ENCODE results near the gene KCNH2.
"Not testable (repeated sequence)": the region's sequence is repeated elsewhere in the genome, so short reads cannot be mapped to it uniquely, and the experiment has no call there.

KCNH2 gene

DNA sequence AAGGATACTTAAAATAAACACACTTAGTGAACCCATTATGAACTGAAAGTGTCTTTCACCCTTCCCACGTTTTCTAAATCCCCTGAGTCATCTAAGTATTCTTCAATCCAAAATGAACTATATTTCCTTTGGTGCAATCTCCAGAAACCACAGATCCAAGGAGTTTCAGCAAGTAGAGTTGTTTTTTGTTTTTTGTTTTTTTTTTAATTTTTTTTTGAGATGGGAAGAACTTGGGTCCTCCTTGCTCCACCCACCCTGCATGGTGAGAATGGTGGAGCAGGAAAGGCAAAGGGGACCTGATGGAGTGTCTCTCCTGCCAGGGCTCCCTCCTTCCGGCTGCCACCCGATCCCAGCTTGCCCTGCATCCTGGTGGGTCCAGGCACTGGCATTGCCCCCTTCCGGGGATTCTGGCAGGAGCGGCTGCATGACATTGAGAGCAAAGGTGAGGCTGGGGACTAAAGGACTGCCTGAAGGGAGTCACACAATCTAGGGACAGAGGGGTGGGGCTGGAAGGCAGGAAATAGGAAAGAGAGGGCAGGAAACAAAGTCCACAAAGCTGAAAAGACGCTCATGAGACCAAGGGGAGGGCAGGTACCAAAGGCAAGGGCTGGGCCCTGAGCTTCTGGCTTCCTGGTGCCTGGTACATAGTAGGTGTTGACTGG, 34.0 kb upstream of the KCNH2 start:
- H3K4me3 ChIP-seq (ENCODE audit: low read depth, low read length): no peak overlapping the region
- TF ChIP-seq MYC (IDR thresholded peaks at IDR 0.05; ENCODE audit: low read depth, low read length) (no peak), POLR2A (IDR thresholded peaks at IDR 0.05; ENCODE audit: extremely low read depth, insufficient read length) (no peak)
- TF ChIP-seq, protein P1, sequence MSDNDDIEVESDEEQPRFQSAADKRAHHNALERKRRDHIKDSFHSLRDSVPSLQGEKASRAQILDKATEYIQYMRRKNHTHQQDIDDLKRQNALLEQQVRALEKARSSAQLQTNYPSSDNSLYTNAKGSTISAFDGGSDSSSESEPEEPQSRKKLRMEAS (IDR thresholded peaks at IDR 0.05; ENCODE audit: low read depth, low read length): no peak
- TF ChIP-seq, protein P2, sequence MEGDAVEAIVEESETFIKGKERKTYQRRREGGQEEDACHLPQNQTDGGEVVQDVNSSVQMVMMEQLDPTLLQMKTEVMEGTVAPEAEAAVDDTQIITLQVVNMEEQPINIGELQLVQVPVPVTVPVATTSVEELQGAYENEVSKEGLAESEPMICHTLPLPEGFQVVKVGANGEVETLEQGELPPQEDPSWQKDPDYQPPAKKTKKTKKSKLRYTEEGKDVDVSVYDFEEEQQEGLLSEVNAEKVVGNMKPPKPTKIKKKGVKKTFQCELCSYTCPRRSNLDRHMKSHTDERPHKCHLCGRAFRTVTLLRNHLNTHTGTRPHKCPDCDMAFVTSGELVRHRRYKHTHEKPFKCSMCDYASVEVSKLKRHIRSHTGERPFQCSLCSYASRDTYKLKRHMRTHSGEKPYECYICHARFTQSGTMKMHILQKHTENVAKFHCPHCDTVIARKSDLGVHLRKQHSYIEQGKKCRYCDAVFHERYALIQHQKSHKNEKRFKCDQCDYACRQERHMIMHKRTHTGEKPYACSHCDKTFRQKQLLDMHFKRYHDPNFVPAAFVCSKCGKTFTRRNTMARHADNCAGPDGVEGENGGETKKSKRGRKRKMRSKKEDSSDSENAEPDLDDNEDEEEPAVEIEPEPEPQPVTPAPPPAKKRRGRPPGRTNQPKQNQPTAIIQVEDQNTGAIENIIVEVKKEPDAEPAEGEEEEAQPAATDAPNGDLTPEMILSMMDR (IDR thresholded peaks at IDR 0.05; ENCODE audit: low read depth, low read length): no peak
- no peak for DNase-seq (ENCODE audit: low read depth)

GRCh38 chr7:151011616-151012015, 33.5 kb upstream of the KCNH2 start:
- not testable (repeated sequence) for DNase-seq (ENCODE audit: low read depth); H3K4me3 ChIP-seq (ENCODE audit: low read depth, low read length)

GRCh38 chr7:151011097-151011409, 32.9 kb upstream of the KCNH2 start:
- TF ChIP-seq, protein P1 (IDR thresholded peaks at IDR 0.05; ENCODE audit: low read depth, low read length): no peak
- TF ChIP-seq, protein P2 (IDR thresholded peaks at IDR 0.05; ENCODE audit: low read depth, low read length): no peak
- TF ChIP-seq MYC (IDR thresholded peaks at IDR 0.05; ENCODE audit: low read depth, low read length) (no peak), POLR2A (IDR thresholded peaks at IDR 0.05; ENCODE audit: extremely low read depth, insufficient read length) (no peak)
- DNase-seq (ENCODE audit: low read depth): no peak
- H3K4me3 ChIP-seq (ENCODE audit: low read depth, low read length): no peak overlapping the region

DNA sequence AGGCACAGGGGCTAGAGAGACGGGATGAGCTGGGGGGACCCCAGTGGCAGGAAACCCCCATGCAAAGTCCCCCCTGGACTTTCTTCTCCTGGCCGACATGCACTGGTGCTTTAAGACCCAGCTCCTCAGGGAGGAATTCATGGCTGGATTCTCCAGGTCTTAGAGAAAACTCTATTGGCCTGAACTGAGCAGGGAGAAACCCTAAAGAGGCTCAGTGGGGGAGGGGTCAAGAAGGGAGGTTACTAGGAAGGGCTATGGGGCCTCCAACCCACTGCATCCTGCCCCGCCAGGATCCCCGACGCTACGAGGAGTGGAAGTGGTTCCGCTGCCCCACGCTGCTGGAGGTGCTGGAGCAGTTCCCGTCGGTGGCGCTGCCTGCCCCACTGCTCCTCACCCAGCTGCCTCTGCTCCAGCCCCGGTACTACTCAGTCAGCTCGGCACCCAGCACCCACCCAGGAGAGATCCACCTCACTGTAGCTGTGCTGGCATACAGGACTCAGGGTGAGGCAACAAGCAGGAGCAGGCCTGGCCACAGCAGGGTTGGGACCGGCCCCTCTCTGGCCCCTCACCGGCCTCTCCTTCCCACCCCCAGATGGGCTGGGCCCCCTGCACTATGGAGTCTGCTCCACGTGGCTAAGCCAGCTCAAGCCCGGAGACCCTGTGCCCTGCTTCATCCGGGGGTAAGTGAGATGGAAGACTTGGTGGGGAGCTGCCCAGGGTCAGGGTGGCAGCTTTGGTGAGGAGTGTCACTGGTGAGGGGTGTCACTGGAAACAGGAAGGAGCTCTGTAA, 32.4 kb upstream of the KCNH2 start:
- TF ChIP-seq, protein P1 (IDR thresholded peaks at IDR 0.05; ENCODE audit: low read depth, low read length): no peak
- TF ChIP-seq, protein P2 (IDR thresholded peaks at IDR 0.05; ENCODE audit: low read depth, low read length): no peak
- TF ChIP-seq POLR2A (IDR thresholded peaks at IDR 0.05; ENCODE audit: extremely low read depth, insufficient read length): no peak
- TF ChIP-seq MYC (IDR thresholded peaks at IDR 0.05; ENCODE audit: low read depth, low read length): no peak
- no peak for DNase-seq (ENCODE audit: low read depth)
- no peak overlapping the region for H3K4me3 ChIP-seq (ENCODE audit: low read depth, low read length)

DNA sequence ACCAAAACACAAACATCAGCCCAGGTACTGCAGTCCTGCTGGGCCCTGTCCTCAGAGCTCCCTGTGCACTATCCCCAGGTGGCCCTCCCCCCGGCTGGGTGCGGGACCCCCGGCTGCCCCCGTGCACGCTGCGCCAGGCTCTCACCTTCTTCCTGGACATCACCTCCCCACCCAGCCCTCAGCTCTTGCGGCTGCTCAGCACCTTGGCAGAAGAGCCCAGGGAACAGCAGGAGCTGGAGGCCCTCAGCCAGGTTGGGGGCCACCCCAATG, 31.9 kb upstream of the KCNH2 start:
- TF ChIP-seq, protein P2 (IDR thresholded peaks at IDR 0.05; ENCODE audit: low read depth, low read length): no peak
- TF ChIP-seq, protein P1 (IDR thresholded peaks at IDR 0.05; ENCODE audit: low read depth, low read length): no peak
- TF ChIP-seq POLR2A (IDR thresholded peaks at IDR 0.05; ENCODE audit: extremely low read depth, insufficient read length): no peak
- TF ChIP-seq MYC (IDR thresholded peaks at IDR 0.05; ENCODE audit: low read depth, low read length): no peak
- DNase-seq (ENCODE audit: low read depth): no peak
- no peak overlapping the region for H3K4me3 ChIP-seq (ENCODE audit: low read depth, low read length)

- DNase-seq (ENCODE audit: low read depth): no peak
- TF ChIP-seq, protein P2 (IDR thresholded peaks at IDR 0.05; ENCODE audit: low read depth, low read length): peak; percentile 10
- TF ChIP-seq, protein P1 (IDR thresholded peaks at IDR 0.05; ENCODE audit: low read depth, low read length): no peak
- TF ChIP-seq POLR2A (IDR thresholded peaks at IDR 0.05; ENCODE audit: extremely low read depth, insufficient read length): no peak
- H3K4me3 ChIP-seq (ENCODE audit: low read depth, low read length): no peak overlapping the region
Observed at GRCh38 chr7:151009327-151010036, 31.4 kb upstream of the KCNH2 start.
